Right lobe of liver (tissue), 4 donors: ENCODE results near the gene TLL2.

Experiments used
- CTCF ChIP-seq, 4 donors: fragments of 200-600 bp in 3 of 4; fragments of 450-650 bp in 1 of 4; IDR thresholded peaks; one replicate each; pipeline versions ENCODE4 v1.5.1 to v1.8.0; 2016 to 2022; ENCODE audit warnings: antibody characterized with exemption in 4 of 4, mild to moderate bottlenecking in 2 of 4
- POLR2A ChIP-seq: fragments of 450-650 bp; IDR thresholded peaks from one replicate; pipeline ENCODE4 v1.6.1; 2017; ENCODE audit warnings: antibody characterized with exemption, mild to moderate bottlenecking
- donor health status: DM: no; HTN: no; CAD: no.
- donor health status: DM: no; HTN: no; CAD: no.
- donor health status: DM: no; HTN: yes; CAD: no.

- no peak for TF ChIP-seq POLR2A
- TF ChIP-seq CTCF (IDR thresholded peaks at IDR 0.05): no peak
Observed at GRCh38 chr10:96333101-96333500, 180.6 kb downstream of the TLL2 start.
